Mucosa of stomach (tissue), 1 donor: ENCODE measurements around the gene KRTAP13-2.

Experiments used
- H3K27me3 ChIP-seq: one replicate; pipeline ENCODE4 v1.7.0; 2013; ENCODE audit warnings: mild to moderate bottlenecking, low read length; ENCODE audit not compliant: control insufficient read depth, insufficient read depth
- H3K36me3 ChIP-seq: one replicate; pipeline ENCODE4 v1.7.0; 2013; ENCODE audit warnings: low read length; ENCODE audit not compliant: control insufficient read depth, insufficient read depth
- H3K4me1 ChIP-seq: one replicate; pipeline ENCODE4 v1.7.0; 2013; ENCODE audit warnings: mild to moderate bottlenecking, low read length; ENCODE audit not compliant: control insufficient read depth, insufficient read depth
- H3K4me3 ChIP-seq: one replicate; pipeline ENCODE4 v1.7.0; 2013; ENCODE audit warnings: low read length
- H3K9ac ChIP-seq: one replicate; pipeline ENCODE4 v1.7.0; 2013; ENCODE audit warnings: mild to moderate bottlenecking, low read length, moderate library complexity
- H3K9me3 ChIP-seq: one replicate; pipeline ENCODE4 v1.7.0; 2013; ENCODE audit warnings: mild to moderate bottlenecking, low read length, moderate library complexity; ENCODE audit not compliant: control insufficient read depth
- donor health status: Pancreatic carcinoma.

Gene KRTAP13-2

DNA sequence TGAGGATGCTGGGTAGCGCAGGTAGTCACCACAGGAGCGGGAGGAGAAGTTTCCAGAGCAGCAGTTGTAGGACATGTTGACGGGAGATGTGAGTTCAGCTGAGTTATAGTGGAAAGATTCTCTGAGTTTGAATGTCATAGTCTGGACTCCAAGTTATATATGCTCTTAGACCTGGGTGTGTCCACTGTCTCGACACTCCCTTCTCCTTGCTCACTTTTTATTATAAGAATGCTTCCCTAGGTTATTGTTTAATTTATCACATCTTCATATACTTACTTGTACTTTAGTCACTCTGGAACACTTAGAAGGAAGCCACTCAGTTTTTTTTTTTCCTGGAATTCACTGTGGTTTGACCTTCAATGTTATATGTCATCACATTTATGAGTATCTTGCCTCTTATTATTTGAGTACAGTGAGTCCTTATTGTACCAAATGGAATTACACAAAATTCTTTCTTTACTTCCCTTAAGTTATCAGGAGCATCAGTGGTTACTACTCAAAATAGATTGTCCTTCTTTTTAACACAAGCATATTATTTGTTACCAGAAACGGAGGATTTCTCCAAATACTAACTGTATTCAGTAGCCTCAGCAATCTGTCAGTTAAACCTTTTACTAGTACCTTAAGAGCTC, at the start of gene KRTAP13-2:
Gene KRTAP13-2 (minus strand): TSS at position 133 of the 632 bp plus-strand sequence. CDS start 58 bp downstream, at position 75.
- no peaks in the 10 kb centered on the region for H3K9me3 ChIP-seq
- no peaks in the 10 kb centered on the region for H3K27me3 ChIP-seq
- no peaks in the 10 kb centered on the region for H3K36me3 ChIP-seq
- H3K9ac ChIP-seq = no peak within 1 kb of the TSS
- no peaks in the 10 kb centered on the region for H3K4me1 ChIP-seq
- no peak within 1 kb of the TSS for H3K4me3 ChIP-seq

GRCh38 chr21:30415993-30416392, 43.9 kb upstream of the KRTAP13-2 start:
- Histone ChIP-seq H3K4me3 (no peak overlapping the region), H3K4me1 (no peaks in the 10 kb centered on the region), H3K9me3 (no peaks in the 10 kb centered on the region), H3K27me3 (no peaks in the 10 kb centered on the region), H3K36me3 (no peaks in the 10 kb centered on the region), H3K9ac (no peak overlapping the region)

GRCh38 chr21:30408782-30409494, 36.9 kb upstream of the KRTAP13-2 start:
- Histone ChIP-seq H3K4me3 (no peak overlapping the region), H3K9me3 (no peaks in the 10 kb centered on the region), H3K36me3 (no peaks in the 10 kb centered on the region), H3K27me3 (no peaks in the 10 kb centered on the region), H3K4me1 (no peaks in the 10 kb centered on the region), H3K9ac (no peak overlapping the region)

GRCh38 chr21:30395731-30396130, 23.7 kb upstream of the KRTAP13-2 start, which contains the start of gene KRTAP13-1:
Gene KRTAP13-1, plus strand, starts transcription at chr21:30396031. Its CDS starts 56 bp downstream, at chr21:30396087.
- H3K4me1 ChIP-seq = no peaks in the 10 kb centered on the region
- H3K27me3 ChIP-seq = no peaks in the 10 kb centered on the region
- no peaks in the 10 kb centered on the region for H3K9me3 ChIP-seq
- no peak within 1 kb of the TSS for H3K9ac ChIP-seq
- H3K36me3 ChIP-seq = no peaks in the 10 kb centered on the region
- no peak within 1 kb of the TSS for H3K4me3 ChIP-seq

GRCh38 chr21:30391492-30392025, 19.5 kb upstream of the KRTAP13-2 start:
- no peak overlapping the region for H3K4me3 ChIP-seq
- H3K27me3 ChIP-seq = no peaks in the 10 kb centered on the region
- H3K36me3 ChIP-seq = no peaks in the 10 kb centered on the region

DNA sequence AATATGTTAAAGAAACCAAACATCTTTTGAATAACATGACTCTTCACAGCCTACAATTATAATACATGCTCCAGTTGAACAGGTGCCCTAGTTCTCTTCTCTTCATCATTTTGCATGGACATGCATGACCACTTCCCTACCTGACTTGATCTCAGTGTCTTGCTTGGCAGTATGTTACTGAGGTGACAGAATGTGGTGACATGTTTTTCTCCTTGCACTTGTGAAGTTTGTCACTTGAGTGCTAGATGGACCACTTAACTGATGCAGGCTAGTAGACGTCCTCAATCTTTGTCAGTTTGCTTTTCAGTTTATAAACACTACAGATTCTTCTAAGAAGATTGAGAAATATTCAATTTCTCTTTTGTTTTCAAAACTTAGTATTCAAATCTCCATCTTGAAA, 10.1 kb upstream of the KRTAP13-2 start:
- H3K36me3 ChIP-seq = no peaks in the 10 kb centered on the region
- H3K27me3 ChIP-seq = no peaks in the 10 kb centered on the region
- H3K4me1 ChIP-seq = no peaks in the 10 kb centered on the region
- H3K9me3 ChIP-seq = no peaks in the 10 kb centered on the region
- no peak overlapping the region for H3K9ac ChIP-seq
- H3K4me3 ChIP-seq = no peak overlapping the region

More at GRCh38 chr21:30391492-30392025, 19.5 kb upstream of the KRTAP13-2 start:
- H3K4me1 ChIP-seq = no peaks in the 10 kb centered on the region
- no peak overlapping the region for H3K9ac ChIP-seq
- no peaks in the 10 kb centered on the region for H3K9me3 ChIP-seq

- no peaks in the 10 kb centered on the region for H3K36me3 ChIP-seq
These were observed 16.2 kb downstream of the KRTAP13-2 start for GRCh38 chr21:30355906-30356305.

GRCh38 chr21:30354308-30355005, 17.6 kb downstream of the KRTAP13-2 start:
- no peaks in the 10 kb centered on the region for H3K27me3 ChIP-seq

More at GRCh38 chr21:30355906-30356305, 16.2 kb downstream of the KRTAP13-2 start:
- Histone ChIP-seq H3K4me3 (no peak overlapping the region), H3K27me3 (no peaks in the 10 kb centered on the region), H3K9ac (no peak overlapping the region), H3K9me3 (no peaks in the 10 kb centered on the region), H3K4me1 (no peaks in the 10 kb centered on the region)

DNA sequence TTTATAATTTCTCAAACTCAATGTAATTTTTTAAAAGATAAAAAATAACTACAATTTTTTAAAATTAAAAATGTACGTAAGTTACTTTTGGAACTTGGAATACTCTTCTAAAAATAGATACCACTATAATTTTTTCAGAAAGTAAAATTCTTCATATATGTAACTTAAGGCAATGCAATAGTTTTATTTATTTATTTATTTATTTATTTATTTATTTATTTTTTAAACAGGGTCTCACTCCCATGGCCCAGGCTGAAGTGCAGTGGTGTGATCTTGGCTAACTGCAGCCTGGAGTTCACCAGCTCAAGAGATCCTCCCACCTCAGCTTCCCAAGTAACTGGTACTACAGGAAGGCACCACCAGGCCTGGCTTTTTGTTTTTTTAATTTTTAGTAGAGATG, 20.5 kb downstream of the KRTAP13-2 start:
- Histone ChIP-seq H3K36me3 (no peaks in the 10 kb centered on the region), H3K4me3 (no peak overlapping the region), H3K9me3 (no peaks in the 10 kb centered on the region), H3K4me1 (no peaks in the 10 kb centered on the region), H3K9ac (no peak overlapping the region), H3K27me3 (no peaks in the 10 kb centered on the region)

More at GRCh38 chr21:30354308-30355005, 17.6 kb downstream of the KRTAP13-2 start:
- no peak overlapping the region for H3K4me3 ChIP-seq
- H3K9ac ChIP-seq = no peak overlapping the region
- H3K36me3 ChIP-seq = no peaks in the 10 kb centered on the region
- no peaks in the 10 kb centered on the region for H3K9me3 ChIP-seq
- no peaks in the 10 kb centered on the region for H3K4me1 ChIP-seq

DNA sequence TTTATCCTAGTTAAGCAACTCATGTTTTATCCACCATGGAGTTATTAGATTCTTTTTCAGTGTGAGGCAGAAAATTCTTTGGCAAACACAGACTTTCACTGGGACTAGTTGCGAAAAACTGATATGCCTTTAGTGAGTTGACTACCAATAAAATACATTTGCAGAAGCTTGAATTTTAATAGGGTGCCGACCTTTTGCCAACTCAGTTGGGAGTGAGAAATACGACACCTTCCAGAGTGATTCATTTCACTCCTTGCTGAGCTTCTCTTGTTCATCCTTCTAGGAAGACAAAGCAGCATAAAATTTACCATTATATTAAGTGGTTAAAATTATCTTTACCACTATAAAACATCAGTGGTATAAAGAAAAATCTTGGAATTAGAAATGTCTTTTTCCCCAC, 22.5 kb downstream of the KRTAP13-2 start:
- Histone ChIP-seq H3K9ac (no peak overlapping the region), H3K4me1 (no peaks in the 10 kb centered on the region), H3K27me3 (no peaks in the 10 kb centered on the region), H3K36me3 (no peaks in the 10 kb centered on the region), H3K9me3 (no peaks in the 10 kb centered on the region), H3K4me3 (no peak overlapping the region)

DNA sequence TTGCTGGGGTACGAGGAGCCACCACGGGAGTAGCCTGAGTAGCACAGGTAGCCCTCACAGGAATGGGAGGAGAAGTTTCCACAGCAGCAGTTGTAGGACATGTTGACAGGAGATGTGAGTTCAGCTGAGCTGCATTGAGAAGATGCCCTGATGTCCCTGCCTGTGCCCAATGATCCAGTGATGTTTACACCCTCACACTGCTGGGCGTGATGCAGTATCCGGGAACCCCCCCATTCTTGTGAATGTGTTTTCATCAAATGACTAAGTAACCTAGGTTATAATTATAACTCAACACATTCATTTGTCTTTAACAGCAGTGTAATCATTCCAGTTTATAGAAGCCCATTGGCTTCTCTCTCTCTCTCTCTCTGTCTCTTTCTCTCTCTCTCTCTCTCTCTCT, 23.6 kb downstream of the KRTAP13-2 start, which contains the start of gene KRTAP23-1:
Gene KRTAP23-1 (minus strand): TSS at position 101 of the 400 bp plus-strand sequence. CDS start 0 bp downstream, at position 101.
- Histone ChIP-seq H3K9ac (no peak within 1 kb of the TSS), H3K9me3 (no peaks in the 10 kb centered on the region), H3K4me3 (no peak within 1 kb of the TSS)

GRCh38 chr21:30345014-30345413, 27.1 kb downstream of the KRTAP13-2 start:
- Histone ChIP-seq H3K4me3 (no peak overlapping the region), H3K36me3 (no peaks in the 10 kb centered on the region), H3K4me1 (no peaks in the 10 kb centered on the region), H3K9ac (no peak overlapping the region), H3K27me3 (no peaks in the 10 kb centered on the region), H3K9me3 (no peaks in the 10 kb centered on the region)

More for the DNA sequence above, 23.6 kb downstream of the KRTAP13-2 start, which contains the start of gene KRTAP23-1:
- Histone ChIP-seq H3K27me3 (no peaks in the 10 kb centered on the region), H3K36me3 (no peaks in the 10 kb centered on the region), H3K4me1 (no peaks in the 10 kb centered on the region)
